Uterus (tissue), 2 donors: Measurements from ENCODE around the gene MVB12A.

Experiments used
- CTCF ChIP-seq, 4 experiments: fragments of 200-600 bp in 2 of 4; fragments of 450-650 bp in 2 of 4; sonication (generic) in 2 of 4; IDR thresholded peaks; one replicate each; pipeline ENCODE4 v1.5.1; 2016 to 2019; ENCODE audit warnings: antibody characterized with exemption in 4 of 4, mild to moderate bottlenecking in 2 of 4, moderate library complexity in 1 of 4
- POLR2A ChIP-seq, 2 donors: fragments of 450-650 bp; IDR thresholded peaks; one replicate each; pipeline ENCODE4 v1.6.1; 2016; ENCODE audit warnings: antibody characterized with exemption in 2 of 2, mild to moderate bottlenecking in 1 of 2, moderate library complexity in 1 of 2

GRCh38 chr19:17414097-17414496 lies 5.8 kb upstream of the MVB12A start:
- TF ChIP-seq POLR2A (IDR thresholded peaks at IDR 0.05), result no peak
- no peak for TF ChIP-seq CTCF (IDR thresholded peaks at IDR 0.05)
